Activated T-helper 1 cell treated with anti-CD3 and anti-CD28 coated beads, Interleukin-12 subunit alpha, Interleukin-12 subunit beta, Interleukin-2, Interleukin-4 antibody, amounts not matched to agents 30 ng/mL and 10 ng/mL and 1 ng/mL, durations not matched to agents 14 hours and 24 hours and 36 hours (primary cell): ENCODE results near the gene RIPOR1. TPM values are rescaled to one million over a fixed set of nuclear protein-coding genes. Genes with fewer than 3 reads are reported as not detected.
A peak's percentile ranks its signal among the peaks of the same experiment; 100 is the strongest.

Experiments
- DNase-seq: peaks from one replicate; pipeline ENCODE4 v3.0.0; 2021; ENCODE audit warnings: low spot score
- H3K27ac Mint-ChIP-seq: one replicate; pipeline ENCODE4 v1.8.0; 2021; ENCODE audit warnings: mild to moderate bottlenecking, mixed read lengths
- H3K27me3 Mint-ChIP-seq: one replicate; pipeline ENCODE4 v1.8.0; 2022; ENCODE audit warnings: mild to moderate bottlenecking, moderate library complexity, mixed read lengths; ENCODE audit not compliant: insufficient read depth
- H3K36me3 Mint-ChIP-seq: one replicate; pipeline ENCODE4 v1.8.0; 2021; ENCODE audit warnings: low read depth, mixed read lengths
- H3K4me1 Mint-ChIP-seq: one replicate; pipeline ENCODE4 v1.8.0; 2021; ENCODE audit warnings: low read depth, mixed read lengths
- H3K4me3 Mint-ChIP-seq: one replicate; pipeline ENCODE4 v1.8.0; 2021; ENCODE audit warnings: mild to moderate bottlenecking, moderate library complexity, mixed read lengths
- H3K9me3 Mint-ChIP-seq: one replicate; pipeline ENCODE4 v1.8.0; 2021; ENCODE audit warnings: mixed read lengths
- intact Hi-C: fragments of 100-400 bp; cut with micrococcal nuclease; formaldehyde crosslinking; loops from one replicate; pipeline ENCODE4 v1.15.1; 2024
- total RNA-seq: library from RNA; stranded (reverse); gene quantifications from 2 replicates; pipeline ENCODE4 v1.2.3, GENCODE V29; 2022

Gene RIPOR1
- total RNA-seq, 1 donor from 2014 or later = 27.1 TPM

GRCh38 chr16:67544844-67545664 lies 16.4 kb downstream of the RIPOR1 start:
- Mint-ChIP-seq H3K27ac (no peak overlapping the region), H3K9me3 (no peaks in the 10 kb centered on the region), H3K27me3 (no peaks in the 10 kb centered on the region), H3K4me1 (peaks cover 37% of the 10 kb centered on the region), H3K4me3 (no peak overlapping the region), H3K36me3 (peaks cover 16% of the 10 kb centered on the region)
- no peak for DNase-seq
- intact Hi-C loops = no loop called here

GRCh38 chr16:67545665-67546024 lies 17.0 kb downstream of the RIPOR1 start:
- Mint-ChIP-seq H3K27me3 (no peaks in the 10 kb centered on the region), H3K36me3 (peaks cover 11% of the 10 kb centered on the region), H3K4me1 (peaks cover 37% of the 10 kb centered on the region), H3K9me3 (no peaks in the 10 kb centered on the region), H3K4me3 (no peak overlapping the region), H3K27ac (no peak overlapping the region)
- DNase-seq = no peak
- intact Hi-C loops = loop anchor here (2.0 kb wide), 3 partner anchors 63 to 123 kb away; partner anchors contain the start of genes ACD and PARD6A

GRCh38 chr16:67546091-67546501 lies 17.5 kb downstream of the RIPOR1 start:
- Mint-ChIP-seq H3K4me3 (no peak overlapping the region), H3K9me3 (no peaks in the 10 kb centered on the region), H3K36me3 (peaks cover 9% of the 10 kb centered on the region), H3K27ac (no peak overlapping the region), H3K27me3 (no peaks in the 10 kb centered on the region), H3K4me1 (peaks cover 37% of the 10 kb centered on the region)
- DNase-seq = no peak
- intact Hi-C loops = loop anchor here (2.0 kb wide), 3 partner anchors 63 to 123 kb away; partner anchors contain the start of genes ACD and PARD6A

- intact Hi-C loops = loop anchor here (1.0 to 2.0 kb wide), 5 partner anchors 15 to 122 kb away; partner anchors contain the start of genes ACD, CTCF and PARD6A
- Mint-ChIP-seq H3K27ac (peak overlapping the region; percentile 84), H3K9me3 (no peaks in the 10 kb centered on the region), H3K4me1 (peaks cover 37% of the 10 kb centered on the region), H3K36me3 (peaks cover 9% of the 10 kb centered on the region), H3K27me3 (no peaks in the 10 kb centered on the region), H3K4me3 (no peak overlapping the region)
- DNase-seq = peak; percentile 54
These were observed 18.3 kb downstream of the RIPOR1 start for GRCh38 chr16:67546761-67547422.

GRCh38 chr16:67547423-67548264 lies 19.0 kb downstream of the RIPOR1 start:
- Mint-ChIP-seq H3K4me1 (peaks cover 38% of the 10 kb centered on the region), H3K9me3 (no peaks in the 10 kb centered on the region), H3K36me3 (peaks cover 4% of the 10 kb centered on the region), H3K27ac (peak overlapping the region; percentile 84), H3K27me3 (no peaks in the 10 kb centered on the region), H3K4me3 (peak overlapping the region; percentile 12)
- intact Hi-C loops = loop anchor here (1.0 to 2.0 kb wide), 5 partner anchors 15 to 121 kb away; partner anchors contain the start of genes ACD, CTCF and PARD6A
- DNase-seq = no peak

GRCh38 chr16:67548265-67549126 lies 19.9 kb downstream of the RIPOR1 start:
- DNase-seq = no peak
- peaks cover 39% of the 10 kb centered on the region for H3K4me1 Mint-ChIP-seq
- no peaks in the 10 kb centered on the region for H3K9me3 Mint-ChIP-seq
- no peaks in the 10 kb centered on the region for H3K27me3 Mint-ChIP-seq
- intact Hi-C loops = no loop called here
- no peak overlapping the region for H3K4me3 Mint-ChIP-seq
- H3K27ac Mint-ChIP-seq = peak overlapping the region; percentile 83
- H3K36me3 Mint-ChIP-seq = peaks cover 3% of the 10 kb centered on the region

- DNase-seq = no peak
- Mint-ChIP-seq H3K27me3 (no peaks in the 10 kb centered on the region), H3K4me3 (no peak overlapping the region), H3K36me3 (peaks cover 3% of the 10 kb centered on the region), H3K9me3 (no peaks in the 10 kb centered on the region), H3K27ac (peak overlapping the region; percentile 55), H3K4me1 (peaks cover 36% of the 10 kb centered on the region)
- intact Hi-C loops = no loop called here
These were observed 20.6 kb downstream of the RIPOR1 start for GRCh38 chr16:67549240-67549639.

- no peaks in the 10 kb centered on the region for H3K9me3 Mint-ChIP-seq
- intact Hi-C loops = no loop called here
- no peaks in the 10 kb centered on the region for H3K27me3 Mint-ChIP-seq
- peaks cover 32% of the 10 kb centered on the region for H3K4me1 Mint-ChIP-seq
- no peak for DNase-seq
- no peak overlapping the region for H3K4me3 Mint-ChIP-seq
- peaks cover 3% of the 10 kb centered on the region for H3K36me3 Mint-ChIP-seq
- no peak overlapping the region for H3K27ac Mint-ChIP-seq
These were observed 21.3 kb downstream of the RIPOR1 start for GRCh38 chr16:67549936-67550335.

GRCh38 chr16:67551091-67551490 lies 22.5 kb downstream of the RIPOR1 start:
- intact Hi-C loops = no loop called here
- H3K36me3 Mint-ChIP-seq = peaks cover 3% of the 10 kb centered on the region
- H3K4me3 Mint-ChIP-seq = no peak overlapping the region
- no peaks in the 10 kb centered on the region for H3K9me3 Mint-ChIP-seq
- peaks cover 41% of the 10 kb centered on the region for H3K4me1 Mint-ChIP-seq
- H3K27ac Mint-ChIP-seq = no peak overlapping the region
- DNase-seq = no peak
- H3K27me3 Mint-ChIP-seq = no peaks in the 10 kb centered on the region

GRCh38 chr16:67551972-67552371 lies 23.3 kb downstream of the RIPOR1 start:
- DNase-seq = no peak
- Mint-ChIP-seq H3K4me3 (no peak overlapping the region), H3K27ac (no peak overlapping the region), H3K27me3 (no peaks in the 10 kb centered on the region), H3K9me3 (no peaks in the 10 kb centered on the region), H3K36me3 (no peaks in the 10 kb centered on the region), H3K4me1 (peaks cover 44% of the 10 kb centered on the region)
- intact Hi-C loops = no loop called here

- peak overlapping the region; percentile 81 for H3K27ac Mint-ChIP-seq
- intact Hi-C loops = no loop called here
- no peaks in the 10 kb centered on the region for H3K27me3 Mint-ChIP-seq
- no peak for DNase-seq
- no peaks in the 10 kb centered on the region for H3K9me3 Mint-ChIP-seq
- H3K4me1 Mint-ChIP-seq = peaks cover 45% of the 10 kb centered on the region
- H3K4me3 Mint-ChIP-seq = no peak overlapping the region
- no peaks in the 10 kb centered on the region for H3K36me3 Mint-ChIP-seq
These were observed 23.8 kb downstream of the RIPOR1 start for GRCh38 chr16:67552476-67552875.

- no peak for DNase-seq
- H3K4me1 Mint-ChIP-seq = peaks cover 46% of the 10 kb centered on the region
- H3K27ac Mint-ChIP-seq = peak overlapping the region; percentile 98
- intact Hi-C loops = no loop called here
- peak overlapping the region; percentile 43 for H3K4me3 Mint-ChIP-seq
- H3K9me3 Mint-ChIP-seq = no peaks in the 10 kb centered on the region
- no peaks in the 10 kb centered on the region for H3K27me3 Mint-ChIP-seq
- H3K36me3 Mint-ChIP-seq = peaks cover 8% of the 10 kb centered on the region
These were observed 27.2 kb downstream of the RIPOR1 start for GRCh38 chr16:67555795-67556212.
